Posterior cingulate gyrus (tissue), 11 donors: ENCODE data around the gene CD276.
A peak's percentile ranks its signal among the peaks of the same experiment; 100 is the strongest.
"Not testable (repeated sequence)": the region's sequence is repeated elsewhere in the genome, so short reads cannot be mapped to it uniquely, and the experiment has no call there.

Source experiments
- DNase-seq, 10 donors: peaks; one replicate each; pipeline versions ENCODE4 v3.0.0 to v3.0.0-alpha.2; 2020 to 2021; ENCODE audit warnings: mixed read lengths in 3 of 10
- intact Hi-C: fragments of 100-400 bp; cut with DNase I; formaldehyde crosslinking; loops from one replicate; pipeline ENCODE4 v1.15.1; 2023

Gene CD276

DNA sequence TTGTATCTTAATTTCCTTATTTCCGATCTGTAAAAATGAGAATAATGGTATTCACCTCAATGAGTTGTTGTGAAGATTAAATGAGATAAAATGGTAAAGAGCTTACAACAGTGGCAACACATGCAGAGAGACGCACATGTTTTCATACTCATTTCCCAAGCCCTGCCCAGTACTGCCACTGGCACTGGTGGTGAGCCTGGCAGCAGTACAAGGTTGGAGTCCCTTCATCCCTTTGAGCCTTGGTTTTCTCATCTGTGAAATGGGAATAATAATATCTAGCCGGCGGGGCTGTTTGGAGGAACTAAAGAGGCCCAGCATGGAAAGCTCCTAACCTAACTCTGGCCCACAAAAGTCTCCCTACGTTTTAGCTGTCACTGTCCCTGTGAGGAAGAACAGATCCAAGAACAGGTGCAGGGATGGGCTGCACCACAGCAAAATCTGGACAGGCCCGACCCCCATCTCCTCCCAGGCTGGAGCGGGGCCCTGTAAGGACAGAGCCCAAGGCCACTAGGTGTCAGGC lies 866 bp upstream of the CD276 start:
- no peak for DNase-seq
- intact Hi-C loops, result loop anchor here (5.0 kb wide), 1 partner anchor 46 kb away; no protein-coding TSS in a partner anchor

DNA sequence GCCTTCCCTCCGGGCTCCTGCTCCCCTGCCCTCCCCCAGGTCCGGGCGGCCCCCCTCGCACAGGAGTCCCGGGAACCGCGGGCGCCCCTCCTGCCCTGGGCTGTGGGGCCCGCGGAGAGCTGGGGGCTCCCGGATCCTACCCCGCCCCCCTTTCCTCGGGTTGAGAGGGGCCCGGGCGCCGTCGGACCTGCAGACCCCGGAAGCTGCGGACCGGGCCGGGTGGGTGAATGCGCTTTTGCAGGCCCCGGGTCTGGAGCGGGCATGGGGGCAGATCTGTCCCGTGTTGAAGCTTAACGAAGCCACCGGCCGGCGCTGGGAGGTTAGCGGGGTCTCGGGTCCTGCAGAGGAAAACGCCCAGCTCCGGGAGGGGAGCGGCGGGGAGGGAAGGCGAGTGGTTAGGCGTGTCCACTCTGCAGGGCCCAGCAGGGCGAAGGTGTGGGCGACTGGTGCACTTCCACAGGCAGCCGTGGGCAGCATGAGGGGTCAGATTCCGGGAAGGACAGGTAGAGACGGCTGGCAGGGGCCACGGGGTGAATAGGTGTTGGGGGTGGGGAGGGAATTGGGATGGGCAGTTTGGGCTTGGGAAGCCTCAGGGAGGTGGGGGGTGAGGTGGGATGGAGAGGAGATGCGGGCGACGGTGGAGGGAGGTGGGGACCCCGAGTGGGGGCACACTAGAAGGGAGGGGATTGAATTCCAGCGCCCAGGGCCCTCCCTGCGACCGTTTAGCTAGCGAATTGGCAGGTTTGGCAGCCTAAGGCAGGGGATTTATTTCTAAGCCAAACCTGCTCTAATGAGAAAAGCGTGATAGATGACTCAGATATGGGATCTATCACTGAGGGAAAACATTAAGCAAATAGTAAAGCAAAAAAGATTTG lies 635 bp downstream of the CD276 start:
- no peak for DNase-seq
- intact Hi-C loops, result loop anchor here (5.0 kb wide), 1 partner anchor 48 kb away; no protein-coding TSS in a partner anchor

DNA sequence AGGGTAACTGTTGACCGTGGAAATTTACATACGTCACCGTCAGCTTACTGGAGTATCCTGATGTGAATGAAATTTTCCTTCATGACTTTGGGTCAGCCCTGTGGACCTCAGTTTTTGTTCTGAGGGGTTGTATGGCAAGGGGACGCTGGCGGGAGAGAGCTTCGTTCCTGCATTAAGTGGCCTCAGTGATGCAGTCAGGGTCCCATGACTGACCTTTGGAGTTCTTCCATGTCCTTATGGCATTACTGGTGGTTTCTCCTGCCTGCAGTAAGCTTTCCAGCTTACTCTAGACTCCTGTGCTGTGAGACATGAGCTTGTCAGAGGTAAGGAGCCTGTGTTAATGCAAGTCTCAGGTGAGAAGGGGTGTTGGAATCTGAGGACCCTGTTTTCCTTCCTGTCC lies 1.8 kb downstream of the CD276 start:
- DNase-seq, result no peak
- intact Hi-C loops, result no loop called here

DNA sequence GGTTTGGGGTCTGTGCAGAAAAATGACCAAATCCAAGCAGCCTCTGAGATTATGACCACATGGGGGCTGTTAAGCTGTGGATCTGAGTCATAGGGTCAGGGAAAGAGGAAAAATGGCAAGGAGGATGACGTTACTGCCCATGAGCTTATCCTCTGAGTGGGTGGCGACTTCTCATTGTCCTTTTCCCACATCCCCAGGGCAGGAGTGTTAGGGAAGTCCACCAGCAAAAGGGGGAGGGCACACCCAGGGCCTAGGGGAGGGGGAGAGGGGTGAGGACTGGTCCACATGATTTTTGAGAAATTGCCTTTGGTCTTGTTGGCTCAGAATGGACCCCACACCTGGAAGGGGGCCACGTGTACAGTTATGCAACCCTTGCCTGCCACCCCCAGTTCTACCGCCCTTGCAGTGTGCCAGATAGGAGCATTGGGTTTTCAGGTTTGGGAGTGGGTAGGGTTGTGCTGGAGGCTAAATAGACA lies 2.6 kb downstream of the CD276 start:
- no peak for DNase-seq
- intact Hi-C loops, result no loop called here

DNA sequence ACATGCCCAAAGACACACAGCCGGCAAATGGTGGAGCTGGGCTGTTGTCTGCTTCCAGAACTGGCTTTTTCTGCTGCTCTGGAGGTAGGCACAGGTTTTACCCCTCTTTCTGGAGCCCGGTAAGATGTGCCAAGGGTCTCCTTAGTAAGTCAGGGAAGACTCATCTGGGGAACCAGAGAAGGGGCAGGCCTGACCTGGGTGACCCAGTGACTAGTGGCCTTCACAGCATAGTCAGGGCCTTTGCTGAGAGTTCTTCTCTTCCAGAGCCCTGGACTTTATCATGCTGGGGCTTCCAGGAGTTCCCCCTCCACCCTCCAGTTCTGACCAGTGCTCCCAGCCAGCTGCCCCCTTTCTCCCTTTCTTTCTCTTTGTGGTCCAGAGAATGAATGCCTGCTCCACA lies 3.2 kb downstream of the CD276 start:
- DNase-seq, result no peak
- intact Hi-C loops, result no loop called here

DNA sequence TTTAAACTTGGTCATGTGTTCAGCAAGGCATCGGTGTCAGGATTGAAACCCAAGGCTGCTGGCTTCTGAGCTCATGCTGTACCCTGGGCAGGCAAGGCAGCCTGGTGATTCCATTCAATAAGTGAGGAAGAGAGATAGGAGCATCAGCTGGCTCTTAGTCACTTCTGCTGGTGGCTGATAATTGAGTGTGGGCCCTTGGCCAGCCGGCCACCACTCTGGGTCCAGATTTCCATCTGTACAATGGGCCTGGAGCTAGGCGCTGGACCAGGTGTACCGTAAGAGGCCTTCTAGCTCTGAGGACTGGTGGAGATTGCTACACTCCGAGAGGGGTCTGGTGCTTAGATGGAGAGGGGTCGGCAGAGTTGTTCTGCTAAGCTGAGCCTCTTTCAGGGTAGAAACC lies 4.3 kb downstream of the CD276 start:
- DNase-seq, result no peak
- intact Hi-C loops, result no loop called here

DNA sequence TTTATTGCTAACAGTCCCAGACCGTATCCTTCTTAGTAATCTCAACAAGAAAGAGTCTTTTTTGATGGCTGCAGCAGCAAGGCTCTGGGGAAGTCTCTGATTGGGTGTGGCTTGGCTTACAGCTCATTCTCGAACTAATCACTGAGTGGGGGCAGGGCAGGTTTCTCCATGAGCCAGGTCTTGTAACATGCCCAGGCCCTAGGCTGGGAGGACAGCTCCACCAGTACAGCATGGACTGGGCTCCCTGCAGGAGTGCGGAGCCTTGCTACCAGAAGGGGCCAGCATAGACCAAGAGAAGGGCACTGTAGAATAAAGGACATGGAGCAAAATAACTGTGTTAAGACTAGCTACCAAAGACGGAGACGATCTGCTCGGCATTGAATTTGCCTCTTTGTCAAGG lies 7.2 kb downstream of the CD276 start:
- DNase-seq, result peak in 4 of 10 donors; percentile 9 to 88 (median 34)
- intact Hi-C loops, result no loop called here

DNA sequence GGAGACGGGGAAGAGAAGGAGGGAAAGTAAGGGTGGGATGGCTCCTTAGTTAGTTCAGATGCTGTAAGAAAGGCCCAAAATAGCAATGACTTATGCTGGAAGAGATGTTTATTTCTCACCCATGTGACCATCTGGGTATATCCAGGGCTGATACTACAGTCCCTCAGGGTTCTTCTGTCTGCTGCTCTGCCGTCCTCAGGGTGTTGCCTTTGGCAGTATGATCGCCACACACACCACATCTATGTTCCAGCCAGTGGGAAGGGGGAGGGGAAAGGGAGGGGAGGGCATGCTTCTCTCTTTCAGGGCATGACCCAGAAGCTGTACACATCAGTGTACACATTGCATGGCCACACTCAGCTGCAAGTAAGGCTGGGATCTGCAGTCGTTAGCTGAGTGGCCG lies 10.2 kb downstream of the CD276 start:
- peak in 2 of 10 donors; percentile 31 to 34 for DNase-seq
- intact Hi-C loops, result no loop called here

DNA sequence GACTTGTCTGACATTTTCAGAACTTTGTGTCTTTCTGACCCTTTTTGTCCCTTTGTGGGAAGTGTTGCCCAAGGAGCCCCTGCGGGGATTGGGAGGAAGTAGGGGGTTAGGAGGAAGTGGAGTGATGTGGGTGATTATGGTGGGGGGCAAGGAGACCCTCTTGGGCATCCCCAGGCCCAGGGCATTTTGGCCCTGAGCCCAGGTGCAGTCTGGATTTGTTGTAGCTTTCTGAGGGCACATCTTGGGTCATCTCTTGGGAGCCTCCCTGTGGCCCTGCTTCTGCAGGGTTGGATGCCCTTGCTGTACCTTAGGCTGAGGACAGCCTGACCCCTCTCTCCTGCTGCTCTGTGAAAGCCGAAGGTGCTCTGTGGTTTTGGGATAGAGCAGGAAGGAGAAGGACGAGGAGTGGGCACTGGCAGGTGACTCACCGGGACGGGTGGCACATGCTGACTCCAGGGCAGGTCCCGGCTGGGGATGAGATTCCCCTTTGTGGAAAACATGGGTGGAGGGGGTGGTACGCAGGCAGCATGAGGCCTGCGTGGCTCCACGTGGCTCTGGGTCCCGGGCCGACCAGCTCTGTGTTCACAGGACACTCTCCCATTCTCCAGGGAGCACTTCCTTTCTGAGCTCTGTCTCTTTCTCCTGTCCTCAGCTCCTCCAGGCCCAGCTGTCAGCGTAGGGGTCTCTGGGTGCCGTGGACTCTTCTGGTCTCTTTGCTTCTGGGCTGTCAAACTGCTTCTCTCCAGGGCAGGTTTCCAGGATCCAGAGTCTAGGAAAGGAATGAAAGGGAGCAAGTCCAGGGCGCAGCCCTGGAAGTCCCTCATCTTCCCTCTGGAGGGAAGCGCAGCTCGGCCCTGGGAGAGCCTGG lies 11.8 kb downstream of the CD276 start:
- DNase-seq, result peak in 2 of 10 donors; percentile 50 to 72
- intact Hi-C loops, result no loop called here

DNA sequence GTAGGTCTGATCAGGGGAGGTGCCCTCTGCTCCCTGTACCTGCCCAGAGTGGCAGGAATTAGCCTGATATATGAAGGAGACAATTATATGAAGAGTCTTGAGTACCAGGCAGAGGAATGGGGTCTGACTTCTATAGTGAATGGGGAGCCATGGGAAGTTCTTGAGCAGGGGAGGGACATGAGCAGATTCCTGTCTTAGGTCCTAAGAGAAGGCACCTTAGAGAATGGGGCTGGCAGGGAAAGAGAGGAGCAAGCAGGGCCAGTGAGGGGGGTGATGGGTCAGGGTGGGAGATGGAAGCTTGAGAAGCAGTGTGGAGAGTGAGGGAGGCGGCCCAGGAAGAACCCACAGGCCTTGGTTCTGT lies 12.4 kb downstream of the CD276 start:
- intact Hi-C loops, result no loop called here
- no peak for DNase-seq

DNA sequence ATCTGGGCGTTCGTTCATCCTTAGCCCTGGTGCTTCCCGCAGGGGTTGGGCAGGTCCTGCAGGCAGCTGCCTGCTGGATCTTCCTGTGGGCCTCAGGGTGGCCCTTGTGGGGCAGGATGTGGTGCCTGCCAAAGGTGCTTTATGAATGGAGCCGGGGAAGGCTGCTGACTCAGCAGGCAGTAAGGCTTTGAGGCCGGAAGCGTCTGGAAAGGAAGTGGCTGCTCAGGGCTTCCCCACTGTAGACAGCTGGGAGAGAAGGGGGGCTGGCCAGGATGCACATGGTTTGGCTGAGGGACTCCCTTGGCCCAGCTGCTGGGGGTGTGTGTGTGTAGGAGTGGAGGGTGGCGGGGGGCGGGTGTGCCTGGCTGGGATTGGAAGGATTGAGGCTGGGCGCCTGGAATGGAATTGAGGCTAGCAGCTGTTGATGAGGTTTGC lies 12.9 kb downstream of the CD276 start:
- DNase-seq, result peak; percentile 51 to 94 (median 59)

DNA sequence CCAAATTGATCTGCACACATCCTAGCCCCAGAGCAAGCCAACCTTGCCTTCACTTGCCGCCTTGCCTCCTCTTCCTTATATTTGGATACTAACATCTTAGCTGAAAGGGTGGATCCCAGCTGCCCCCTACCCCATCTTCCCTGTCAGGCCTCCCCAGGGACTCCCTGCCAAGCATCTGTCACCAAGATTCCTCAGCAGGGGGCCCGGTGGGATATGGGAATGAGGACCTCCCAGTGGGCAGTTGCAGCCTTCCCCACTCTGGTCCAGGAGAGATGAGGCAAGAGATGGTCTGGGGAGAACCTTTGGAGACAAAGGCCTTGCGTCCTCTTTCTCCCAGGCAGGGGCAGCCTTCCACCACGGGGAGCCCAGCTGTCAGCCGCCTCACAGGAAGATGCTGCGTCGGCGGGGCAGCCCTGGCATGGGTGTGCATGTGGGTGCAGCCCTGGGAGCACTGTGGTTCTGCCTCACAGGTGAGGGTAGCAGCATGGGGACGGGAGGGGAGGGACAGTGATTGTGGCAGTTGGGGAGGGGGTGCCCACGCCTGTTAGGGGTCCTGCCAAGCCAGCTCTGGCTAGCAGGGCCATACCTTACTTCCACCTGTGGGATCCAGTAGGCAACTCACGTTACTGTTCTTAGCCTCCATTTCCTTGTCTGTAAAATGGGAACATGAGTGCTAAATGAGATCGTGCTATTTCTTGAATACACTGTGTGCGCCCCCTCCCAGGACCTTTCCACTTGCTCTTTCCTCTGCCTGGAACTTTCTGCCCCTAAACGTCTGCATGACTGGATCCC lies 15.3 kb downstream of the CD276 start:
- intact Hi-C loops, result loop anchor here (1.0 to 2.0 kb wide), 3 partner anchors 63 to 395 kb away; no protein-coding TSS in a partner anchor
- DNase-seq, result peak in 3 of 10 donors; percentile 32 to 91 (median 83)

More for the DNA sequence above, 12.9 kb downstream of the CD276 start:
- intact Hi-C loops, result no loop called here

DNA sequence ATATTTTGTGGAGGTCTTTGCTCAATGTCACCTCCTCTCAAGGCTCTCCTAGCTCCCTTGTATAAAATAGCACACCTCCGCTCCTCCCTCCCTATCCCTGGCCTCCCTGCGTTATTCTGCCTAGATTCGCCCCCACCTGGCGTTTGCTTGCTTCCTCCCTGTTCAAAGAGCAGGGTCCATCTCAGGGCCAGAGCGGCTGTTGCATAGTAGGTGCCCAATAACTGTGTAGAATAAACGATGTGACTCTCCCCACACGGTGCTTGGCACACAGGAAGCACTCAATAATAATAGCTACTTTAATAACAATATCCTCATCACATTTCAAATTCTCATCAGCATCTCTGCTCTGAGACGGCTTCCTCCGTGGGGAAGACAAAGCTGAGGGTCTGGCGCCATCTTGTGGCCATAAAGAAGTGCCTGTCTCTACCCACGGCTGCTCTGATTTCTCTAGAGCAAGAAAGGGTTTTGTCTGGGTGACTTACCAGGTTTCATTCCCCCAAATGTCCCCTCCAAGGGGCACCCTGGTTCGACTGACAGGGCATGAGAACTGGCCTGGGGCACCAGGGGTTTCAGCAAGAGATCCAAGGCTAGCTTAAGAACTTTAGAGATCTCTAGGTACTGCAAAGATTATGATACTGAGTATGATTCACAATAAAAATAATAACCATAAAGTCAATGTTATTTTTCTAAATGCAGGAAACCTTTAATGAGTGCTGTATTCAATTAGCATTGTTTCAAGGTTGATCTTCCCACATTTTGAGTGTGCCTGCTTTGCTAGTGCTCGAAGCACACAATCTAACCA lies 16.1 kb downstream of the CD276 start:
- intact Hi-C loops, result loop anchor here (1.0 to 2.0 kb wide), 3 partner anchors 63 to 395 kb away; no protein-coding TSS in a partner anchor
- DNase-seq, result peak; percentile 61 to 97 (median 84)

DNA sequence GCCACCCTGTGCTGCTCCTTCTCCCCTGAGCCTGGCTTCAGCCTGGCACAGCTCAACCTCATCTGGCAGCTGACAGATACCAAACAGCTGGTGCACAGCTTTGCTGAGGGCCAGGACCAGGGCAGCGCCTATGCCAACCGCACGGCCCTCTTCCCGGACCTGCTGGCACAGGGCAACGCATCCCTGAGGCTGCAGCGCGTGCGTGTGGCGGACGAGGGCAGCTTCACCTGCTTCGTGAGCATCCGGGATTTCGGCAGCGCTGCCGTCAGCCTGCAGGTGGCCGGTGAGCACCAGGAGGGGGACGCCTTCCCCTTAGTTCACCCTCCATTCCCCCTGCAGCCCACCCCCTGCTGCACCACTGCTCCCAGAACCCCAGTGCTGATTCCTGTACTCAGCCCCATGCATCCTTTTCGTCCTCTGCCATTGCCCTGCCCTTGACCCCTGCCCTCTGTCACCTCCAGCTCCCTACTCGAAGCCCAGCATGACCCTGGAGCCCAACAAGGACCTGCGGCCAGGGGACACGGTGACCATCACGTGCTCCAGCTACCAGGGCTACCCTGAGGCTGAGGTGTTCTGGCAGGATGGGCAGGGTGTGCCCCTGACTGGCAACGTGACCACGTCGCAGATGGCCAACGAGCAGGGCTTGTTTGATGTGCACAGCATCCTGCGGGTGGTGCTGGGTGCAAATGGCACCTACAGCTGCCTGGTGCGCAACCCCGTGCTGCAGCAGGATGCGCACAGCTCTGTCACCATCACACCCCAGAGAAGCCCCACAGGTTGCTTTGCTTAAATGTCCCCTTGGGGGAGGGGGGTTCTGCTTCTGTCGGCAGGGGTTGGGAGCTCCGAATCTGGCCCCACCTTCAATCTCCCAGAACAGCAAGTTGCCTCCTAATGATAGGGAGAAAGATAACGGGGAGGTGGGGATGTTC lies 18.4 kb downstream of the CD276 start:
- intact Hi-C loops, result not testable (repeated sequence)

DNA sequence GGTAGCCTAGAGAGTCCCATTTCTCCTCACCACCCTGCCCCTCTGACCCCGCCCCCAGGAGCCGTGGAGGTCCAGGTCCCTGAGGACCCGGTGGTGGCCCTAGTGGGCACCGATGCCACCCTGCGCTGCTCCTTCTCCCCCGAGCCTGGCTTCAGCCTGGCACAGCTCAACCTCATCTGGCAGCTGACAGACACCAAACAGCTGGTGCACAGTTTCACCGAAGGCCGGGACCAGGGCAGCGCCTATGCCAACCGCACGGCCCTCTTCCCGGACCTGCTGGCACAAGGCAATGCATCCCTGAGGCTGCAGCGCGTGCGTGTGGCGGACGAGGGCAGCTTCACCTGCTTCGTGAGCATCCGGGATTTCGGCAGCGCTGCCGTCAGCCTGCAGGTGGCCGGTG lies 19.4 kb downstream of the CD276 start:
- intact Hi-C loops, result not testable (repeated sequence)
- peak in 2 of 10 donors; percentile 61 to 80 for DNase-seq

More for the DNA sequence above, 18.4 kb downstream of the CD276 start:
- peak in 3 of 10 donors; percentile 51 to 67 (median 56) for DNase-seq

DNA sequence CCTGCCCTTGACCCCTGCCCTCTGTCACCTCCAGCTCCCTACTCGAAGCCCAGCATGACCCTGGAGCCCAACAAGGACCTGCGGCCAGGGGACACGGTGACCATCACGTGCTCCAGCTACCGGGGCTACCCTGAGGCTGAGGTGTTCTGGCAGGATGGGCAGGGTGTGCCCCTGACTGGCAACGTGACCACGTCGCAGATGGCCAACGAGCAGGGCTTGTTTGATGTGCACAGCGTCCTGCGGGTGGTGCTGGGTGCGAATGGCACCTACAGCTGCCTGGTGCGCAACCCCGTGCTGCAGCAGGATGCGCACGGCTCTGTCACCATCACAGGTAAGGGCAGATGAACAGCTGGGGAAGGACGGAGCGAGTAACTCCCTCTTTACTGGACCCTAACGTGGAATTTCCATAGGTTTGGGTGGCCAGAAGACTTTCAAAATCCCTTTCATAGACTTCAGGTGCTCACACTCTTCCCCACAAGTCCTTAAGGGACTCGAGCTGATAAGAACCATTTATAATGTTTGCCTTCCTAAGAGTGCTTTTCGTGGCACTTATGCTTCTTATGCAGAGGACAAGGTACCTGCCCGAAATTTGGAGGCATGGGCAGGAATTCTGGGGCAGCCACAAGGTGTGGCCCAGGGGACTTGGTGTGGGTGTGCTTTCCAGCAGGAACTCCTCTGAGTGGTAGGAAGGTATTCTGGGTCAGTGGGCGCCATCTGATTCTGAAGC lies 20.1 kb downstream of the CD276 start:
- intact Hi-C loops, result not testable (repeated sequence)
- peak in 2 of 10 donors; percentile 21 to 50 for DNase-seq
